ENCODE results near the gene IFT122.
A peak's percentile ranks its signal among the peaks of the same experiment; 100 is the strongest.

Gene IFT122

GRCh38 chr3:129449279-129450115 is 9.5 kb downstream of the IFT122 start:
- CTCF ChIA-PET = interaction anchor here (1.3 kb wide), 1 partner anchor 8 kb away, joined by 6 read pairs; no protein-coding TSS in a partner anchor
- POLR2A ChIA-PET = interaction anchor here (2.4 kb wide), 1 partner anchor 10 kb away, joined by 13 read pairs; the partner anchor contains the start of genes IFT122 and MBD4
- TF ChIP-seq TARDBP (IDR thresholded peaks at IDR 0.05) = no peak
- 0 out of 2 replicates have a peak, but pooled peaks have one; percentile 23 for TF ChIP-seq ZNF384 (IDR thresholded peaks at IDR 0.05)
- TF ChIP-seq ELF4 (IDR thresholded peaks at IDR 0.05) = no peak
- no peak for TF ChIP-seq LEF1 (IDR thresholded peaks at IDR 0.05; ENCODE audit: borderline replicate concordance)
- no peak for DNase-seq (ENCODE audit: extremely low spot score)

- ChIA-PET POLR2A (no interaction called here), CTCF (no interaction called here)
- no peak for DNase-seq (ENCODE audit: extremely low spot score)
- TF ChIP-seq PKNOX1 (IDR thresholded peaks at IDR 0.05) = no peak
- TF ChIP-seq HDGF (IDR thresholded peaks at IDR 0.05; ENCODE audit: borderline replicate concordance) = no peak
Observed at GRCh38 chr3:129453732-129454131, 13.7 kb downstream of the IFT122 start.

- POLR2A ChIA-PET = no interaction called here
- DNase-seq (ENCODE audit: extremely low spot score) = no peak
- TF ChIP-seq FOXK2 (IDR thresholded peaks at IDR 0.05) (no peak), ELF4 (IDR thresholded peaks at IDR 0.05) (no peak), L3MBTL2 (conservative IDR thresholded peaks at IDR 0.05) (no peak), TARDBP (IDR thresholded peaks at IDR 0.05) (no peak), ARNT (IDR thresholded peaks at IDR 0.05) (no peak), SUZ12 (IDR thresholded peaks at IDR 0.05) (no peak), SP1 (IDR thresholded peaks at IDR 0.05) (no peak), FOXM1 (IDR thresholded peaks at IDR 0.05; ENCODE audit: borderline replicate concordance) (no peak), ZNF384 (IDR thresholded peaks at IDR 0.05) (no peak), NFRKB (IDR thresholded peaks at IDR 0.05) (no peak), LEF1 (IDR thresholded peaks at IDR 0.05; ENCODE audit: borderline replicate concordance) (no peak), CTBP1 (IDR thresholded peaks at IDR 0.05; ENCODE audit: borderline replicate concordance) (no peak), BHLHE40 (IDR thresholded peaks at IDR 0.05; ENCODE audit: borderline replicate concordance) (no peak), HDGF (IDR thresholded peaks at IDR 0.05; ENCODE audit: borderline replicate concordance) (no peak), FOXA1 (IDR thresholded peaks at IDR 0.05) (no peak), PKNOX1 (IDR thresholded peaks at IDR 0.05) (no peak)
- CTCF ChIA-PET = no interaction called here
Observed at GRCh38 chr3:129460155-129460554, 20.1 kb downstream of the IFT122 start.

GRCh38 chr3:129460572-129460971 is 20.5 kb downstream of the IFT122 start:
- CTCF ChIA-PET = no interaction called here
- no peak for DNase-seq (ENCODE audit: extremely low spot score)
- no peak for TF ChIP-seq ELF4 (IDR thresholded peaks at IDR 0.05)
- no peak for TF ChIP-seq TARDBP (IDR thresholded peaks at IDR 0.05)
- TF ChIP-seq ARNT (IDR thresholded peaks at IDR 0.05) = no peak
- no peak for TF ChIP-seq FOXA1 (IDR thresholded peaks at IDR 0.05)
- TF ChIP-seq BHLHE40 (IDR thresholded peaks at IDR 0.05; ENCODE audit: borderline replicate concordance) = no peak
- TF ChIP-seq HDGF (IDR thresholded peaks at IDR 0.05; ENCODE audit: borderline replicate concordance) = no peak
- TF ChIP-seq ZNF384 (IDR thresholded peaks at IDR 0.05) = no peak
- TF ChIP-seq CTBP1 (IDR thresholded peaks at IDR 0.05; ENCODE audit: borderline replicate concordance) = no peak
- TF ChIP-seq PKNOX1 (IDR thresholded peaks at IDR 0.05) = no peak
- TF ChIP-seq NFRKB (IDR thresholded peaks at IDR 0.05) = no peak
- no peak for TF ChIP-seq SP1 (IDR thresholded peaks at IDR 0.05)
- no peak for TF ChIP-seq FOXM1 (IDR thresholded peaks at IDR 0.05; ENCODE audit: borderline replicate concordance)
- TF ChIP-seq L3MBTL2 (conservative IDR thresholded peaks at IDR 0.05) = no peak
- TF ChIP-seq SUZ12 (IDR thresholded peaks at IDR 0.05) = no peak
- POLR2A ChIA-PET = no interaction called here

- ChIA-PET CTCF (no interaction called here), POLR2A (no interaction called here)
- no peak for DNase-seq (ENCODE audit: extremely low spot score)
- TF ChIP-seq L3MBTL2 (conservative IDR thresholded peaks at IDR 0.05) = no peak
- no peak for TF ChIP-seq FOXK2 (IDR thresholded peaks at IDR 0.05)
- TF ChIP-seq SUZ12 (IDR thresholded peaks at IDR 0.05) = no peak
- TF ChIP-seq BHLHE40 (IDR thresholded peaks at IDR 0.05; ENCODE audit: borderline replicate concordance) = no peak
- no peak for TF ChIP-seq ELF4 (IDR thresholded peaks at IDR 0.05)
- no peak for TF ChIP-seq HDGF (IDR thresholded peaks at IDR 0.05; ENCODE audit: borderline replicate concordance)
- no peak for TF ChIP-seq ZNF384 (IDR thresholded peaks at IDR 0.05)
- TF ChIP-seq ARNT (IDR thresholded peaks at IDR 0.05) = no peak
- no peak for TF ChIP-seq LEF1 (IDR thresholded peaks at IDR 0.05; ENCODE audit: borderline replicate concordance)
- TF ChIP-seq CTBP1 (IDR thresholded peaks at IDR 0.05; ENCODE audit: borderline replicate concordance) = no peak
- TF ChIP-seq TARDBP (IDR thresholded peaks at IDR 0.05) = no peak
- no peak for TF ChIP-seq SP1 (IDR thresholded peaks at IDR 0.05)
- no peak for TF ChIP-seq FOXA1 (IDR thresholded peaks at IDR 0.05)
Observed at GRCh38 chr3:129461022-129461421, 21.0 kb downstream of the IFT122 start.

GRCh38 chr3:129461461-129462146 is 21.6 kb downstream of the IFT122 start:
- ChIA-PET POLR2A (no interaction called here), CTCF (no interaction called here)
- DNase-seq (ENCODE audit: extremely low spot score) = no peak
- TF ChIP-seq PKNOX1 (IDR thresholded peaks at IDR 0.05) (no peak), HDGF (IDR thresholded peaks at IDR 0.05; ENCODE audit: borderline replicate concordance) (no peak), SP1 (IDR thresholded peaks at IDR 0.05) (no peak), NFRKB (IDR thresholded peaks at IDR 0.05) (no peak), SUZ12 (IDR thresholded peaks at IDR 0.05) (no peak), ZNF384 (IDR thresholded peaks at IDR 0.05) (no peak), ELF4 (IDR thresholded peaks at IDR 0.05) (no peak), LEF1 (IDR thresholded peaks at IDR 0.05; ENCODE audit: borderline replicate concordance) (no peak)

Measured in HEK293T (cell line).